Activated naive CD8-positive, alpha-beta T cell treated with anti-CD3 and anti-CD28 coated beads, Interleukin-2, amount 50 U/mL, for 16 hours (primary cell): ENCODE measurements around the gene RPL7A.

Source experiments
- DNase-seq: peaks from one replicate; pipeline ENCODE4 v3.0.0-alpha.2; 2020; ENCODE audit warnings: low read depth, low spot score

Gene RPL7A

GRCh38 chr9:133347515-133347984 lies 468 bp upstream of the RPL7A start:
- no peak for DNase-seq

GRCh38 chr9:133348718-133349573 lies 928 bp downstream of the RPL7A start:
- DNase-seq: no peak

- DNase-seq: no peak
Measured at GRCh38 chr9:133349965-133350616, 2.1 kb downstream of the RPL7A start.

GRCh38 chr9:133351526-133351907 lies 3.5 kb downstream of the RPL7A start:
- no peak for DNase-seq

- DNase-seq: no peak
Measured at GRCh38 chr9:133351908-133352634, 4.1 kb downstream of the RPL7A start.

- DNase-seq: no peak
Measured at GRCh38 chr9:133352635-133353340, 4.8 kb downstream of the RPL7A start.

GRCh38 chr9:133353548-133353947 lies 5.5 kb downstream of the RPL7A start:
- no peak for DNase-seq

GRCh38 chr9:133354766-133355165 lies 6.7 kb downstream of the RPL7A start:
- no peak for DNase-seq

- no peak for DNase-seq
Measured at GRCh38 chr9:133355881-133356357, 7.9 kb downstream of the RPL7A start.

- peak; percentile 81 for DNase-seq
Measured at GRCh38 chr9:133356391-133357091, 8.5 kb downstream of the RPL7A start, which contains the start of the genes SURF1 and SURF2. SURF1 (minus strand) TSS chr9:133356487; CDS start chr9:133356453, 34 bp downstream. SURF2 (plus strand) TSS chr9:133356550; CDS start chr9:133356593, 43 bp downstream.

GRCh38 chr9:133357656-133358055 lies 9.6 kb downstream of the RPL7A start:
- DNase-seq: no peak

GRCh38 chr9:133359399-133360175 lies 11.6 kb downstream of the RPL7A start:
- no peak for DNase-seq

GRCh38 chr9:133360400-133361393 lies 12.7 kb downstream of the RPL7A start:
- DNase-seq: no peak

GRCh38 chr9:133361507-133362092 lies 13.6 kb downstream of the RPL7A start:
- no peak for DNase-seq

- DNase-seq: no peak
Measured at GRCh38 chr9:133362359-133363044, 14.5 kb downstream of the RPL7A start.

GRCh38 chr9:133366435-133366834 lies 18.4 kb downstream of the RPL7A start:
- DNase-seq: no peak

GRCh38 chr9:133367221-133367620 lies 19.2 kb downstream of the RPL7A start:
- DNase-seq: no peak

- no peak for DNase-seq
Measured at GRCh38 chr9:133367778-133368177, 19.8 kb downstream of the RPL7A start.
